KMS-11 (cell line): ENCODE data around the gene MAP7D2.

ENCODE experiments used
- H2AFZ ChIP-seq: fragments of 200-600 bp; sonication (generic); 2 replicates; pipeline ENCODE4 v1.6.1; 2016; ENCODE audit warnings: antibody characterized with exemption, mixed run types, low read depth
- H3K27ac ChIP-seq: fragments of 200-600 bp; sonication (generic); 2 replicates; pipeline ENCODE4 v1.6.1; 2016; ENCODE audit warnings: mild to moderate bottlenecking, mixed run types
- H3K27me3 ChIP-seq: fragments of 200-600 bp; sonication (generic); 2 replicates; pipeline ENCODE4 v1.6.1; 2017; ENCODE audit warnings: mild to moderate bottlenecking, low read depth, mixed run types, moderate library complexity; ENCODE audit not compliant: insufficient read depth
- H3K36me3 ChIP-seq: fragments of 200-600 bp; sonication (generic); 2 replicates; pipeline ENCODE4 v1.6.1; 2017; ENCODE audit warnings: mild to moderate bottlenecking, mixed run types; ENCODE audit not compliant: insufficient read depth
- H3K4me1 ChIP-seq: fragments of 200-600 bp; sonication (generic); 2 replicates; pipeline ENCODE4 v1.6.1; 2016; ENCODE audit warnings: mild to moderate bottlenecking, low read depth, mixed run types; ENCODE audit not compliant: poor library complexity, severe bottlenecking
- H3K4me2 ChIP-seq: fragments of 200-600 bp; sonication (generic); 2 replicates; pipeline ENCODE4 v1.7.0; 2016; ENCODE audit warnings: mild to moderate bottlenecking, mixed run types
- H3K4me3 ChIP-seq: fragments of 200-600 bp; sonication (generic); IDR thresholded peaks from 2 replicates; pipeline ENCODE4 v1.6.1; 2017; ENCODE audit warnings: low read depth, low read length, mixed read lengths; ENCODE audit not compliant: insufficient read depth
- H3K79me2 ChIP-seq: fragments of 200-600 bp; sonication (generic); 2 replicates; pipeline ENCODE4 v1.6.1; 2016; ENCODE audit warnings: low read depth, mixed run types; ENCODE audit not compliant: insufficient read depth
- H3K9ac ChIP-seq: fragments of 200-600 bp; sonication (generic); 2 replicates; pipeline ENCODE4 v1.6.1; 2016; ENCODE audit warnings: mild to moderate bottlenecking, mixed run types
- H4K20me1 ChIP-seq: fragments of 200-600 bp; sonication (generic); 2 replicates; pipeline ENCODE4 v1.6.1; 2016; ENCODE audit warnings: mild to moderate bottlenecking, mixed run types; ENCODE audit not compliant: insufficient read depth
- CTCF ChIP-seq: fragments of 200-600 bp; sonication (generic); conservative IDR thresholded peaks from 2 replicates; pipeline ENCODE4 v1.6.1; 2017; ENCODE audit warnings: low read depth, mild to moderate bottlenecking, antibody characterized with exemption, low read length, moderate library complexity, mixed read lengths

Gene MAP7D2

GRCh38 chrX:20111271-20111670, 5.4 kb downstream of the MAP7D2 start:
- no peaks in the 10 kb centered on the region for H3K27me3 ChIP-seq
- TF ChIP-seq CTCF: no peak
- no peaks in the 10 kb centered on the region for H4K20me1 ChIP-seq
- no peaks in the 10 kb centered on the region for H3K4me1 ChIP-seq
- no peak overlapping the region for H2AFZ ChIP-seq
- H3K36me3 ChIP-seq: no peaks in the 10 kb centered on the region
- no peak overlapping the region for H3K27ac ChIP-seq
- H3K9ac ChIP-seq: no peak overlapping the region
- H3K4me2 ChIP-seq: no peak overlapping the region
- H3K79me2 ChIP-seq: no peaks in the 10 kb centered on the region
- H3K4me3 ChIP-seq: no peak overlapping the region

- Histone ChIP-seq H3K4me2 (no peak overlapping the region), H3K27me3 (no peaks in the 10 kb centered on the region), H3K4me1 (no peaks in the 10 kb centered on the region), H3K4me3 (no peak overlapping the region), H4K20me1 (no peaks in the 10 kb centered on the region), H3K9ac (no peak overlapping the region), H2AFZ (no peak overlapping the region), H3K36me3 (no peaks in the 10 kb centered on the region), H3K79me2 (no peaks in the 10 kb centered on the region), H3K27ac (no peak overlapping the region)
- no peak for TF ChIP-seq CTCF
Observed at GRCh38 chrX:20101934-20102581, 14.6 kb downstream of the MAP7D2 start.

GRCh38 chrX:20091499-20091898, 25.2 kb downstream of the MAP7D2 start:
- H3K4me2 ChIP-seq: no peak overlapping the region
- no peak overlapping the region for H3K4me3 ChIP-seq
- H3K36me3 ChIP-seq: no peaks in the 10 kb centered on the region
- no peaks in the 10 kb centered on the region for H4K20me1 ChIP-seq
- no peaks in the 10 kb centered on the region for H3K4me1 ChIP-seq
- H3K79me2 ChIP-seq: no peaks in the 10 kb centered on the region
- H3K27ac ChIP-seq: no peak overlapping the region
- H2AFZ ChIP-seq: no peak overlapping the region
- no peaks in the 10 kb centered on the region for H3K27me3 ChIP-seq
- H3K9ac ChIP-seq: no peak overlapping the region
- TF ChIP-seq CTCF: no peak

- no peaks in the 10 kb centered on the region for H3K36me3 ChIP-seq
- no peak overlapping the region for H3K4me3 ChIP-seq
- TF ChIP-seq CTCF: no peak
- no peak overlapping the region for H3K27ac ChIP-seq
- H3K79me2 ChIP-seq: no peaks in the 10 kb centered on the region
- H2AFZ ChIP-seq: no peak overlapping the region
- no peaks in the 10 kb centered on the region for H4K20me1 ChIP-seq
- no peak overlapping the region for H3K4me2 ChIP-seq
- H3K27me3 ChIP-seq: no peaks in the 10 kb centered on the region
- no peaks in the 10 kb centered on the region for H3K4me1 ChIP-seq
- no peak overlapping the region for H3K9ac ChIP-seq
Observed at GRCh38 chrX:20089845-20090244, 26.9 kb downstream of the MAP7D2 start.
